ENCODE results near the gene PSMA8.

DNA sequence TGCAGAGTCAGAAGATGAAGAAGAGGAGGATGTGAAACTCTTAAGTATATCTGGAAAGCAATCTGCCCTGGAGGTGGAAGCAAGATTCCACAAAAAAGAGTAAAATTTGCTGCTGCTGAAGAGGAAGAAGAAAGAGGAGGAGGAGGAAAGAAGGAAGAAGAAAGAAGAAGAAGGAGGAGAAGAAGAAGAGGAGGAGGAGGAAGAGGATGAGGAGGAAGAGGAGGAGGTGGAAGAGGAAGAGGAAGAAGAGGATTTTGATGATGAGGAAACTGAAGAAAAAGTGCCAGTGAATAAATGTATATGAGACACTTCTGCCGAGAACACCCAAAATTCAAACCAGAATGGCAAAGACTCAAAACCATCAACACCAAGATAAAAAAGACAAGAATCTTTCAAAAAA, 71.6 kb downstream of the PSMA8 start:
- TF ChIP-seq POLR2A (IDR thresholded peaks at IDR 0.05; ENCODE audit: control extremely low read depth in 1 of 2, low read depth in 2 of 2, low read length in 2 of 2), result no peak
- TF ChIP-seq TCF12 (IDR thresholded peaks at IDR 0.05; ENCODE audit: low read depth, low read length), result no peak
- no peak for TF ChIP-seq CEBPB (IDR thresholded peaks at IDR 0.05; ENCODE audit: low read depth, low read length)

All from H1 (cell line).